H1 (cell line): Measurements from ENCODE around the gene GBE1. TPM values are rescaled to one million over a fixed set of nuclear protein-coding genes. Genes with fewer than 3 reads are reported as not detected.

Source experiments
- CHD1 ChIP-seq: IDR thresholded peaks from 2 replicates; pipeline ENCODE4 v1.6.1; 2012; ENCODE audit warnings: low read depth, low read length, improper control_type of control experiment
- EP300 ChIP-seq, 2 experiments: IDR thresholded peaks; 1 replicate in 1 of 2; 2 replicates in 1 of 2; pipeline ENCODE4 v1.6.1; 2011 to 2012; ENCODE audit warnings: low read depth in 2 of 2, low read length in 2 of 2, mild to moderate bottlenecking in 2 of 2, borderline replicate concordance in 1 of 2, inconsistent platforms in 1 of 2, moderate library complexity in 1 of 2
- FOSL1 ChIP-seq: IDR thresholded peaks from 2 replicates; pipeline ENCODE4 v1.6.1; 2011; ENCODE audit warnings: mild to moderate bottlenecking, low read depth, low read length, moderate library complexity; ENCODE audit not compliant: insufficient read depth
- HDAC6 ChIP-seq: IDR thresholded peaks from one replicate; pipeline ENCODE4 v1.7.1; 2012; ENCODE audit warnings: low read depth, mild to moderate bottlenecking, inconsistent platforms, low read length, moderate library complexity
- PHF8 ChIP-seq: fragments of 200-600 bp; sonication (generic); conservative IDR thresholded peaks from 2 replicates; pipeline ENCODE4 v1.7.1; 2012; ENCODE audit warnings: low read depth, mild to moderate bottlenecking, inconsistent platforms, low read length, moderate library complexity
- RXRA ChIP-seq: IDR thresholded peaks from 2 replicates; pipeline ENCODE4 v1.6.1; 2011; ENCODE audit warnings: low read depth, mild to moderate bottlenecking, low read length, moderate library complexity; ENCODE audit not compliant: insufficient read depth
- SIX5 ChIP-seq: IDR thresholded peaks from 2 replicates; pipeline ENCODE4 v1.6.1; 2011; ENCODE audit warnings: mild to moderate bottlenecking, low read depth, low read length
- polyA plus RNA-seq, 7 experiments: library from polyadenylated mRNA; depleted of rRNA in 3 of 7; stranded (reverse) in 5 of 7; unstranded in 2 of 7; fragments of >200 nt in 5 of 7; fragments of 200-250 nt in 2 of 7; gene quantifications; 1 replicate in 5 of 7; 2 replicates in 1 of 7; 4 replicates in 1 of 7; pipeline versions ENCODE4 v1.2.1 to v1.2.3, GENCODE V29; 2011 to 2013; ENCODE audit warnings: missing spikeins in 2 of 7, mixed read lengths in 2 of 7
- total RNA-seq: library from RNA; stranded (reverse); fragmentation: NEBNext Ultra II Directional; extraction: Animal tissue kit (Norgen Biotek cat#: 25700); gene quantifications from 2 replicates; pipeline ENCODE4 v1.2.1, GENCODE V29; 2021
- TF ChIP-seq, protein P1 (sequence below): fragments of 300-600 bp; sonication (generic); IDR thresholded peaks from 2 replicates; pipeline ENCODE4 v1.7.1; 2012; ENCODE audit warnings: low read length, moderate library complexity, mild to moderate bottlenecking, inconsistent platforms; ENCODE audit not compliant: insufficient replicate concordance
- TF ChIP-seq, protein P2 (sequence below): IDR thresholded peaks from 2 replicates; pipeline ENCODE4 v1.6.1; 2011; ENCODE audit warnings: low read depth, mild to moderate bottlenecking, low read length; ENCODE audit not compliant: insufficient read depth

The GBE1 gene
- total and polyA plus RNA-seq, 2 of the 8 experiments (the other 6 are each of a cell fraction or from before 2014, with no cell fraction given) = 3.3 to 7.3 TPM

DNA sequence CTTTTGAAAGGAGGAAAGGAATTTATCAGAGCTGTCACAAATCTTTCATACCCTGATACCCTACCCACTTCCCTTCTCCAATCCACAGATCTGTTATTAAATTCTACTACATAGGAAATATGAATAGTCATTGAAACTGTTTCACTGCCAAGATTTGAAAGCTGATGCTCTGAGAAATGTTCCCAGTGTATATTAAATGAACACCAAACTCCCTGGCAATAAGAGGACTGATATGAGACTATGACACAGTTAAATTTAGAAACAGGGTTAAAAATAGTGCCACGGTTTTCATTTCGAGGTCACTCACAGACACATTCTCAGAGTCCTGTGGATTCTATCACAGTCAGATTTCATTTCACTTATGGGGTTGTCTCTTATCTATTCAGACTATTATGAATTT is 27.2 kb upstream of the GBE1 start (continued):
- TF ChIP-seq, protein P1, sequence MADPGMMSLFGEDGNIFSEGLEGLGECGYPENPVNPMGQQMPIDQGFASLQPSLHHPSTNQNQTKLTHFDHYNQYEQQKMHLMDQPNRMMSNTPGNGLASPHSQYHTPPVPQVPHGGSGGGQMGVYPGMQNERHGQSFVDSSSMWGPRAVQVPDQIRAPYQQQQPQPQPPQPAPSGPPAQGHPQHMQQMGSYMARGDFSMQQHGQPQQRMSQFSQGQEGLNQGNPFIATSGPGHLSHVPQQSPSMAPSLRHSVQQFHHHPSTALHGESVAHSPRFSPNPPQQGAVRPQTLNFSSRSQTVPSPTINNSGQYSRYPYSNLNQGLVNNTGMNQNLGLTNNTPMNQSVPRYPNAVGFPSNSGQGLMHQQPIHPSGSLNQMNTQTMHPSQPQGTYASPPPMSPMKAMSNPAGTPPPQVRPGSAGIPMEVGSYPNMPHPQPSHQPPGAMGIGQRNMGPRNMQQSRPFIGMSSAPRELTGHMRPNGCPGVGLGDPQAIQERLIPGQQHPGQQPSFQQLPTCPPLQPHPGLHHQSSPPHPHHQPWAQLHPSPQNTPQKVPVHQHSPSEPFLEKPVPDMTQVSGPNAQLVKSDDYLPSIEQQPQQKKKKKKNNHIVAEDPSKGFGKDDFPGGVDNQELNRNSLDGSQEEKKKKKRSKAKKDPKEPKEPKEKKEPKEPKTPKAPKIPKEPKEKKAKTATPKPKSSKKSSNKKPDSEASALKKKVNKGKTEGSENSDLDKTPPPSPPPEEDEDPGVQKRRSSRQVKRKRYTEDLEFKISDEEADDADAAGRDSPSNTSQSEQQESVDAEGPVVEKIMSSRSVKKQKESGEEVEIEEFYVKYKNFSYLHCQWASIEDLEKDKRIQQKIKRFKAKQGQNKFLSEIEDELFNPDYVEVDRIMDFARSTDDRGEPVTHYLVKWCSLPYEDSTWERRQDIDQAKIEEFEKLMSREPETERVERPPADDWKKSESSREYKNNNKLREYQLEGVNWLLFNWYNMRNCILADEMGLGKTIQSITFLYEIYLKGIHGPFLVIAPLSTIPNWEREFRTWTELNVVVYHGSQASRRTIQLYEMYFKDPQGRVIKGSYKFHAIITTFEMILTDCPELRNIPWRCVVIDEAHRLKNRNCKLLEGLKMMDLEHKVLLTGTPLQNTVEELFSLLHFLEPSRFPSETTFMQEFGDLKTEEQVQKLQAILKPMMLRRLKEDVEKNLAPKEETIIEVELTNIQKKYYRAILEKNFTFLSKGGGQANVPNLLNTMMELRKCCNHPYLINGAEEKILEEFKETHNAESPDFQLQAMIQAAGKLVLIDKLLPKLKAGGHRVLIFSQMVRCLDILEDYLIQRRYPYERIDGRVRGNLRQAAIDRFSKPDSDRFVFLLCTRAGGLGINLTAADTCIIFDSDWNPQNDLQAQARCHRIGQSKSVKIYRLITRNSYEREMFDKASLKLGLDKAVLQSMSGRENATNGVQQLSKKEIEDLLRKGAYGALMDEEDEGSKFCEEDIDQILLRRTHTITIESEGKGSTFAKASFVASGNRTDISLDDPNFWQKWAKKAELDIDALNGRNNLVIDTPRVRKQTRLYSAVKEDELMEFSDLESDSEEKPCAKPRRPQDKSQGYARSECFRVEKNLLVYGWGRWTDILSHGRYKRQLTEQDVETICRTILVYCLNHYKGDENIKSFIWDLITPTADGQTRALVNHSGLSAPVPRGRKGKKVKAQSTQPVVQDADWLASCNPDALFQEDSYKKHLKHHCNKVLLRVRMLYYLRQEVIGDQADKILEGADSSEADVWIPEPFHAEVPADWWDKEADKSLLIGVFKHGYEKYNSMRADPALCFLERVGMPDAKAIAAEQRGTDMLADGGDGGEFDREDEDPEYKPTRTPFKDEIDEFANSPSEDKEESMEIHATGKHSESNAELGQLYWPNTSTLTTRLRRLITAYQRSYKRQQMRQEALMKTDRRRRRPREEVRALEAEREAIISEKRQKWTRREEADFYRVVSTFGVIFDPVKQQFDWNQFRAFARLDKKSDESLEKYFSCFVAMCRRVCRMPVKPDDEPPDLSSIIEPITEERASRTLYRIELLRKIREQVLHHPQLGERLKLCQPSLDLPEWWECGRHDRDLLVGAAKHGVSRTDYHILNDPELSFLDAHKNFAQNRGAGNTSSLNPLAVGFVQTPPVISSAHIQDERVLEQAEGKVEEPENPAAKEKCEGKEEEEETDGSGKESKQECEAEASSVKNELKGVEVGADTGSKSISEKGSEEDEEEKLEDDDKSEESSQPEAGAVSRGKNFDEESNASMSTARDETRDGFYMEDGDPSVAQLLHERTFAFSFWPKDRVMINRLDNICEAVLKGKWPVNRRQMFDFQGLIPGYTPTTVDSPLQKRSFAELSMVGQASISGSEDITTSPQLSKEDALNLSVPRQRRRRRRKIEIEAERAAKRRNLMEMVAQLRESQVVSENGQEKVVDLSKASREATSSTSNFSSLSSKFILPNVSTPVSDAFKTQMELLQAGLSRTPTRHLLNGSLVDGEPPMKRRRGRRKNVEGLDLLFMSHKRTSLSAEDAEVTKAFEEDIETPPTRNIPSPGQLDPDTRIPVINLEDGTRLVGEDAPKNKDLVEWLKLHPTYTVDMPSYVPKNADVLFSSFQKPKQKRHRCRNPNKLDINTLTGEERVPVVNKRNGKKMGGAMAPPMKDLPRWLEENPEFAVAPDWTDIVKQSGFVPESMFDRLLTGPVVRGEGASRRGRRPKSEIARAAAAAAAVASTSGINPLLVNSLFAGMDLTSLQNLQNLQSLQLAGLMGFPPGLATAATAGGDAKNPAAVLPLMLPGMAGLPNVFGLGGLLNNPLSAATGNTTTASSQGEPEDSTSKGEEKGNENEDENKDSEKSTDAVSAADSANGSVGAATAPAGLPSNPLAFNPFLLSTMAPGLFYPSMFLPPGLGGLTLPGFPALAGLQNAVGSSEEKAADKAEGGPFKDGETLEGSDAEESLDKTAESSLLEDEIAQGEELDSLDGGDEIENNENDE = no peak
- no peak for TF ChIP-seq FOSL1
- TF ChIP-seq, protein P2, sequence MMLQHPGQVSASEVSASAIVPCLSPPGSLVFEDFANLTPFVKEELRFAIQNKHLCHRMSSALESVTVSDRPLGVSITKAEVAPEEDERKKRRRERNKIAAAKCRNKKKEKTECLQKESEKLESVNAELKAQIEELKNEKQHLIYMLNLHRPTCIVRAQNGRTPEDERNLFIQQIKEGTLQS = no peak
- TF ChIP-seq RXRA = no peak
- no peak for TF ChIP-seq CHD1
- no peak for TF ChIP-seq SIX5
- no peak for TF ChIP-seq HDAC6
- TF ChIP-seq EP300 (IDR thresholded peaks at IDR 0.05; ENCODE audit: borderline replicate concordance in 1 of 2, low read depth in 2 of 2, low read length in 2 of 2) = no peak
- TF ChIP-seq PHF8 = no peak
- TF ChIP-seq, all 59 proteins: peak for 0
